ENCODE data around the gene MBD6.
"Not testable (repeated sequence)": the region's sequence is repeated elsewhere in the genome, so short reads cannot be mapped to it uniquely, and the experiment has no call there.

MBD6 gene

GRCh38 chr12:57514246-57514645, 8.4 kb upstream of the MBD6 start:
- H3K9me3 ChIP-seq (ENCODE audit: low read length); H2AFZ ChIP-seq (ENCODE audit: low read depth, low read length); H3K27me3 ChIP-seq (ENCODE audit: insufficient read depth, low read length); H3K4me3 ChIP-seq (ENCODE audit: low read length): not testable (repeated sequence)
- H3K36me3 ChIP-seq (ENCODE audit: insufficient read depth, low read length): peaks cover 82% of the 10 kb centered on the region
- H3K4me1 ChIP-seq (ENCODE audit: insufficient read depth, low read length): peaks cover 15% of the 10 kb centered on the region

GRCh38 chr12:57514720-57515407, 7.8 kb upstream of the MBD6 start:
- Histone ChIP-seq H3K9me3 (ENCODE audit: low read length) (no peaks in the 10 kb centered on the region), H3K36me3 (ENCODE audit: insufficient read depth, low read length) (peaks cover 78% of the 10 kb centered on the region), H2AFZ (ENCODE audit: low read depth, low read length) (no peak overlapping the region), H3K4me3 (ENCODE audit: low read length) (no peak overlapping the region), H3K27me3 (ENCODE audit: insufficient read depth, low read length) (no peaks in the 10 kb centered on the region), H3K4me1 (ENCODE audit: insufficient read depth, low read length) (peaks cover 20% of the 10 kb centered on the region)

GRCh38 chr12:57515408-57515933, 7.2 kb upstream of the MBD6 start:
- Histone ChIP-seq H3K27me3 (ENCODE audit: insufficient read depth, low read length) (no peaks in the 10 kb centered on the region), H3K9me3 (ENCODE audit: low read length) (no peaks in the 10 kb centered on the region), H3K4me1 (ENCODE audit: insufficient read depth, low read length) (peaks cover 20% of the 10 kb centered on the region), H3K4me3 (ENCODE audit: low read length) (no peak overlapping the region), H3K36me3 (ENCODE audit: insufficient read depth, low read length) (peaks cover 73% of the 10 kb centered on the region), H2AFZ (ENCODE audit: low read depth, low read length) (no peak overlapping the region)

- H3K4me3 ChIP-seq (ENCODE audit: low read length): no peak overlapping the region
- no peaks in the 10 kb centered on the region for H3K27me3 ChIP-seq (ENCODE audit: insufficient read depth, low read length)
- no peaks in the 10 kb centered on the region for H3K9me3 ChIP-seq (ENCODE audit: low read length)
- peaks cover 23% of the 10 kb centered on the region for H3K4me1 ChIP-seq (ENCODE audit: insufficient read depth, low read length)
- H3K36me3 ChIP-seq (ENCODE audit: insufficient read depth, low read length): peaks cover 67% of the 10 kb centered on the region
- no peak overlapping the region for H2AFZ ChIP-seq (ENCODE audit: low read depth, low read length)
Measured at GRCh38 chr12:57515934-57516541, 6.6 kb upstream of the MBD6 start.

- Histone ChIP-seq H3K9me3 (ENCODE audit: low read length) (no peaks in the 10 kb centered on the region), H3K36me3 (ENCODE audit: insufficient read depth, low read length) (peaks cover 61% of the 10 kb centered on the region), H3K4me1 (ENCODE audit: insufficient read depth, low read length) (peaks cover 30% of the 10 kb centered on the region), H2AFZ (ENCODE audit: low read depth, low read length) (no peak overlapping the region), H3K27me3 (ENCODE audit: insufficient read depth, low read length) (no peaks in the 10 kb centered on the region), H3K4me3 (ENCODE audit: low read length) (no peak overlapping the region)
Measured at GRCh38 chr12:57516617-57517153, 5.9 kb upstream of the MBD6 start.

- Histone ChIP-seq H3K9me3 (ENCODE audit: low read length) (no peaks in the 10 kb centered on the region), H3K36me3 (ENCODE audit: insufficient read depth, low read length) (peaks cover 56% of the 10 kb centered on the region), H3K27me3 (ENCODE audit: insufficient read depth, low read length) (no peaks in the 10 kb centered on the region), H3K4me1 (ENCODE audit: insufficient read depth, low read length) (peaks cover 35% of the 10 kb centered on the region), H2AFZ (ENCODE audit: low read depth, low read length) (no peak overlapping the region), H3K4me3 (ENCODE audit: low read length) (no peak overlapping the region)
Measured at GRCh38 chr12:57517187-57517586, 5.4 kb upstream of the MBD6 start.

- not testable (repeated sequence) for H3K27me3 ChIP-seq (ENCODE audit: insufficient read depth, low read length); H3K4me3 ChIP-seq (ENCODE audit: low read length); H2AFZ ChIP-seq (ENCODE audit: low read depth, low read length); H3K9me3 ChIP-seq (ENCODE audit: low read length)
- Histone ChIP-seq H3K4me1 (ENCODE audit: insufficient read depth, low read length) (peaks cover 36% of the 10 kb centered on the region), H3K36me3 (ENCODE audit: insufficient read depth, low read length) (peaks cover 50% of the 10 kb centered on the region)
Measured at GRCh38 chr12:57517718-57518117, 4.9 kb upstream of the MBD6 start.

GRCh38 chr12:57518176-57518919, 4.3 kb upstream of the MBD6 start:
- Histone ChIP-seq H3K27me3 (ENCODE audit: insufficient read depth, low read length) (no peaks in the 10 kb centered on the region), H3K36me3 (ENCODE audit: insufficient read depth, low read length) (peaks cover 44% of the 10 kb centered on the region), H2AFZ (ENCODE audit: low read depth, low read length) (no peak overlapping the region), H3K4me1 (ENCODE audit: insufficient read depth, low read length) (peaks cover 37% of the 10 kb centered on the region), H3K4me3 (ENCODE audit: low read length) (peak overlapping the region; percentile 66), H3K9me3 (ENCODE audit: low read length) (no peaks in the 10 kb centered on the region)

- Histone ChIP-seq H3K36me3 (ENCODE audit: insufficient read depth, low read length) (peaks cover 41% of the 10 kb centered on the region), H2AFZ (ENCODE audit: low read depth, low read length) (no peak overlapping the region), H3K4me3 (ENCODE audit: low read length) (peak overlapping the region; percentile 66), H3K9me3 (ENCODE audit: low read length) (no peaks in the 10 kb centered on the region), H3K27me3 (ENCODE audit: insufficient read depth, low read length) (no peaks in the 10 kb centered on the region), H3K4me1 (ENCODE audit: insufficient read depth, low read length) (peaks cover 45% of the 10 kb centered on the region)
Measured at GRCh38 chr12:57518920-57519795, 3.5 kb upstream of the MBD6 start.

GRCh38 chr12:57519796-57520052, 2.9 kb upstream of the MBD6 start:
- no peaks in the 10 kb centered on the region for H3K9me3 ChIP-seq (ENCODE audit: low read length)
- H3K27me3 ChIP-seq (ENCODE audit: insufficient read depth, low read length): no peaks in the 10 kb centered on the region
- no peak overlapping the region for H2AFZ ChIP-seq (ENCODE audit: low read depth, low read length)
- peaks cover 51% of the 10 kb centered on the region for H3K4me1 ChIP-seq (ENCODE audit: insufficient read depth, low read length)
- H3K4me3 ChIP-seq (ENCODE audit: low read length): peak overlapping the region; percentile 66
- peaks cover 40% of the 10 kb centered on the region for H3K36me3 ChIP-seq (ENCODE audit: insufficient read depth, low read length)

- no peaks in the 10 kb centered on the region for H3K9me3 ChIP-seq (ENCODE audit: low read length)
- H3K36me3 ChIP-seq (ENCODE audit: insufficient read depth, low read length): peaks cover 39% of the 10 kb centered on the region
- peaks cover 56% of the 10 kb centered on the region for H3K4me1 ChIP-seq (ENCODE audit: insufficient read depth, low read length)
- H2AFZ ChIP-seq (ENCODE audit: low read depth, low read length): no peak within 1 kb of the TSS
- H3K27me3 ChIP-seq (ENCODE audit: insufficient read depth, low read length): no peaks in the 10 kb centered on the region
- H3K4me3 ChIP-seq (ENCODE audit: low read length): peak within 1 kb of the TSS; percentile 66
Measured at GRCh38 chr12:57520053-57520818, 2.4 kb upstream of the MBD6 start, which contains the start of gene DDIT3. Gene DDIT3, minus strand, starts transcription at chr12:57520514. Its CDS starts 3,108 bp downstream, at chr12:57517406.

GRCh38 chr12:57521525-57522010, 1.1 kb upstream of the MBD6 start:
- Histone ChIP-seq H3K27me3 (ENCODE audit: insufficient read depth, low read length) (no peaks in the 10 kb centered on the region), H2AFZ (ENCODE audit: low read depth, low read length) (no peak overlapping the region), H3K4me3 (ENCODE audit: low read length) (peak overlapping the region; percentile 60), H3K36me3 (ENCODE audit: insufficient read depth, low read length) (peaks cover 35% of the 10 kb centered on the region), H3K9me3 (ENCODE audit: low read length) (no peaks in the 10 kb centered on the region), H3K4me1 (ENCODE audit: insufficient read depth, low read length) (peaks cover 59% of the 10 kb centered on the region)
